Duodenal mucosa (tissue), 2 donors: Measurements from ENCODE around the gene MARCHF3.
"Not testable (repeated sequence)": the region's sequence is repeated elsewhere in the genome, so short reads cannot be mapped to it uniquely, and the experiment has no call there.

Experiments used
- H3K27ac ChIP-seq: one replicate; pipeline ENCODE4 v1.7.0; 2013; ENCODE audit warnings: low read depth, low read length
- H3K27me3 ChIP-seq, 2 donors: one replicate each; pipeline ENCODE4 v1.7.0; 2013; ENCODE audit warnings: low read length in 2 of 2, control low read depth in 1 of 2; ENCODE audit not compliant: insufficient read depth in 2 of 2, control insufficient read depth in 1 of 2
- H3K36me3 ChIP-seq, 2 donors: one replicate each; pipeline ENCODE4 v1.7.0; 2013; ENCODE audit warnings: low read length in 2 of 2, control low read depth in 1 of 2; ENCODE audit not compliant: insufficient read depth in 2 of 2, control insufficient read depth in 1 of 2
- H3K4me1 ChIP-seq, 2 donors: one replicate each; pipeline ENCODE4 v1.7.0; 2013; ENCODE audit warnings: low read length in 2 of 2, control low read depth in 1 of 2; ENCODE audit not compliant: insufficient read depth in 2 of 2, control insufficient read depth in 1 of 2
- H3K4me3 ChIP-seq, 2 donors: one replicate each; pipeline ENCODE4 v1.7.0; 2013; ENCODE audit warnings: low read length in 2 of 2, low read depth in 1 of 2
- H3K9ac ChIP-seq, 2 donors: one replicate each; pipeline ENCODE4 v1.7.0; 2013; ENCODE audit warnings: low read length in 2 of 2, low read depth in 1 of 2
- H3K9me3 ChIP-seq, 2 donors: one replicate each; pipeline ENCODE4 v1.7.0; 2013; ENCODE audit warnings: low read length in 2 of 2, control low read depth in 1 of 2; ENCODE audit not compliant: control insufficient read depth in 1 of 2

Gene MARCHF3

GRCh38 chr5:126912616-126913200 is 117.7 kb downstream of the MARCHF3 start:
- no peaks in the 10 kb centered on the region for H3K27me3 ChIP-seq
- H3K9ac ChIP-seq: no peak overlapping the region
- peaks cover 0 to 9% of the 10 kb centered on the region in 2 donors for H3K36me3 ChIP-seq
- H3K27ac ChIP-seq: no peak overlapping the region
- H3K4me3 ChIP-seq: no peak overlapping the region
- H3K9me3 ChIP-seq: no peaks in the 10 kb centered on the region
- no peaks in the 10 kb centered on the region for H3K4me1 ChIP-seq

GRCh38 chr5:126911986-126912385 is 118.4 kb downstream of the MARCHF3 start:
- Histone ChIP-seq H3K4me1 (no peaks in the 10 kb centered on the region), H3K27ac (no peak overlapping the region), H3K9me3 (no peaks in the 10 kb centered on the region), H3K27me3 (no peaks in the 10 kb centered on the region), H3K4me3 (no peak overlapping the region), H3K9ac (no peak overlapping the region), H3K36me3 (peaks cover 0 to 6% of the 10 kb centered on the region in 2 donors)

DNA sequence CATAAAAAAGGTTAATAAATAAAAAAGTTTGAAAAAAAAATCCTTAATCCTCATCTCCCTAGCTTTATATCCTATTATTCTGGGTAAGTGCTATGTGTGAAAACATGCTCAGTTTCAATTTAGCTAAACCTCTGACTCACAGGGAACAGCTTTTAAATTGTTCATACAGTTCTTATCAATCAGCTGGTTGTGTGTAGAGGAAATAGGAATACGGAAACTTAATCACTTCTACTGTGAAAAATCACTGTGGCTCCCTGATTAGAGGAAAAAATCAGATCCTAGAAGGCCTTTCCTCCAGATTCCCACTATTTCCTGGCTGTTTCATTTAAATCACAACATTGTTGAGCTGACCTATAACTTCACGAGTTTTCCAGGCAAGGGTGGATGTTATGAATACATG is 120.5 kb downstream of the MARCHF3 start:
- Histone ChIP-seq H3K27ac (no peak overlapping the region), H3K9ac (no peak overlapping the region), H3K9me3 (no peaks in the 10 kb centered on the region), H3K4me1 (no peaks in the 10 kb centered on the region), H3K4me3 (no peak overlapping the region), H3K36me3 (peaks cover 0 to 5% of the 10 kb centered on the region in 2 donors), H3K27me3 (no peaks in the 10 kb centered on the region)

DNA sequence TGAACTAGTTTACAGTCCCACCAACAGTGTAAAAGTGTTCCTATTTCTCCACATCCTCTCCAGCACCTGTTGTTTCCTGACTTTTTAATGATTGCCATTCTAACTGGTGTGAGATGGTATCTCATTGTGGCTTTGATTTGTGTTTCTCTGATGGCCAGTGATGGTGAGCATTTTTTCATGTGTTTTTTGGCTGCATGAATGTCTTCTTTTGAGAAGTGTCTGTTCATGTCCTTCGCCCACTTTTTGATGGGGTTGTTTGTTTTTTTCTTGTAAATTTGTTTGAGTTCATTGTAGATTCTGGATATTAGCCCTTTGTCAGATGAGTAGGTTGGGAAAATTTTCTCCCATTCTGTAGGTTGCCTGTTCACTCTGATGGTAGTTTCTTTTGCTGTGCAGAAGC is 126.0 kb downstream of the MARCHF3 start:
- H3K27me3 ChIP-seq, H3K4me1 ChIP-seq, H3K9ac ChIP-seq, H3K9me3 ChIP-seq, H3K4me3 ChIP-seq, H3K36me3 ChIP-seq, H3K27ac ChIP-seq: not testable (repeated sequence)

DNA sequence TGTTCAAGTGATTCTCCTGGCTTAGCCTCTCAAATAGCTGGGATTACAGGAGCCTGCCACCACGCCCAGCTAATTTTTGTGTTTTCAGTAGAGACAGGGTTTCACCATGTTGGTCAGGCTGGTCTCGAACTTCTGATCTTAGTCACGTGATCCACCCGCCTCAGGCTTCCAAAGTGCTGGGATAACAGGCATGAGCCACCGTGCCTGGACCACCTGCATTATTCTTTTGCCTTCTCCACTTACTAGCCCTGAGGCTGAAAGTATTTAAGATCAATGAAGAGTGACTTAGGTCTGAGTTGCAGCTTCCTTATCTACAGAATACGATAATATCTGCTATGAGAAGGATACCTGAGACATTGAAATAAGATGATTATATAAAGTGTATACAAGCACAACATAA is 129.6 kb downstream of the MARCHF3 start:
- Histone ChIP-seq H3K4me1 (no peaks in the 10 kb centered on the region), H3K9ac (no peak overlapping the region), H3K27me3 (no peaks in the 10 kb centered on the region), H3K4me3 (no peak overlapping the region), H3K27ac (no peak overlapping the region), H3K9me3 (no peaks in the 10 kb centered on the region), H3K36me3 (no peaks in the 10 kb centered on the region)

DNA sequence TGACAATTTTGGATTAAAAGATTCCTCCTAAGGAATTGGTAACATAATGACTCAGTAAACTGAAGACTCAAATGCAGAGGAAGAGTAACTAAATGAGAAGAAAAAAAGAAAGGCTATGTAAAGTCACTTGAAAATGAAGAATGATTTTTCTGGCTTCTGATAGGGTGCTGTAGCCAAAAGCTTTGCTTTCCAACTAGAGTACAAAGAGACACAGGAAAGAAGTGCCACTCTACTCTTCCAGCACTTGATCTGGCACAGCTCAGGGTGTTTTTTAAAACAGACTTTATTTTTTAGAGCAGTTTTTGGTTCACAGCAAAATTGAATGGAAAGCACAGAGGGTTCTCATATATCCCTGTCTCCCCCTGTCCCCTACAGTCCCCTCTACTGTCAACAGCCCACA is 130.9 kb downstream of the MARCHF3 start:
- H3K4me1 ChIP-seq: no peaks in the 10 kb centered on the region
- H3K9me3 ChIP-seq: no peaks in the 10 kb centered on the region
- H3K4me3 ChIP-seq: no peak overlapping the region
- H3K9ac ChIP-seq: no peak overlapping the region
- H3K36me3 ChIP-seq: no peaks in the 10 kb centered on the region
- no peaks in the 10 kb centered on the region for H3K27me3 ChIP-seq
- no peak overlapping the region for H3K27ac ChIP-seq

- Histone ChIP-seq H3K4me1 (no peaks in the 10 kb centered on the region), H3K27me3 (no peaks in the 10 kb centered on the region), H3K36me3 (no peaks in the 10 kb centered on the region), H3K9me3 (no peaks in the 10 kb centered on the region), H3K27ac (no peak overlapping the region), H3K9ac (no peak overlapping the region), H3K4me3 (no peak overlapping the region)
Measured at GRCh38 chr5:126897851-126898630, 132.3 kb downstream of the MARCHF3 start.

DNA sequence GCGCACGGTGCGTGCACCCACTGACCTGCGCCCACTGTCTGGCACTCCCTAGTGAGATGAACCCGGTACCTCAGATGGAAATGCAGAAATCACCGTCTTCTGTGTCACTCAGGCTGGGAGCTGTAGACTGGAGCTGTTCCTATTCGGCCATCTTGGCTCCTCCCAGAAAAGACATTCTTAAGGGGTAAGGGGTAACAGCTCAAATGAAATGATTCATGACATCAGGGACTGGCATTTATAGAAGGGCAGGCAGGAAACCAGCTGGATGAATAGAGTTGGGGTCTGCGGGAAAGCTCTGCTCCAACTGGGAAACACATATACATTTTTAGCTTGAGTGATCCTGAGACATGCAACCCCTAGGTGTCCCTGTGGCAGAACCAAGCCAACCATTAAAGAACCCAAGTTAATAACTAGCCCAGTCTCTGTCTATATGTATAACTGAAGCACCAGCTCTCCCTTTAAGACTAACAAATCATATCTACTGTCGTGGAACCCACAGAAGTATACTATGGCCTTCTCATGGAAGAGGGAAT is 134.1 kb downstream of the MARCHF3 start:
- no peak overlapping the region for H3K27ac ChIP-seq
- H3K4me1 ChIP-seq: no peaks in the 10 kb centered on the region
- H3K36me3 ChIP-seq: no peaks in the 10 kb centered on the region
- H3K9ac ChIP-seq: no peak overlapping the region
- H3K27me3 ChIP-seq: no peaks in the 10 kb centered on the region
- H3K9me3 ChIP-seq: no peaks in the 10 kb centered on the region
- no peak overlapping the region for H3K4me3 ChIP-seq

DNA sequence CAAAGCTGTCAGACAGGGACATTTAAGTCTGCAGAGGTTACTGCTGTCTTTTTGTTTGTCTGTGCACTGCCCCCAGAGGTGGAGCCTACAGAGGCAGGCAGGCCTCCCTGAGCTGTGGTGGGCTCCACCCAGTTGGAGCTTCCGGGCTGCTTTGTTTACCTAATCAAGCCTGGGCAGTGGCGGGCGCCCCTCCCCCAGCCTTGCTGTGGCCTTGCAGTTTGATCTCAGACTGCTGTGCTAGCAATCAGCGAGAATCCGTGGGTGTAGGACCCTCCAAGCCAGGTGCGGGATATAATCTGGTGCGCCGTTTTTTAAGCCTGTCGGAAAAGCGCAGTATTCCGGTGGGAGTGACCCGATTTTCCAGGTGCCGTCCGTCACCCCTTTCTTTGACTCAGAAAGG is 134.6 kb downstream of the MARCHF3 start:
- H3K27me3 ChIP-seq, H3K9me3 ChIP-seq, H3K4me3 ChIP-seq, H3K27ac ChIP-seq, H3K4me1 ChIP-seq, H3K36me3 ChIP-seq, H3K9ac ChIP-seq: not testable (repeated sequence)

DNA sequence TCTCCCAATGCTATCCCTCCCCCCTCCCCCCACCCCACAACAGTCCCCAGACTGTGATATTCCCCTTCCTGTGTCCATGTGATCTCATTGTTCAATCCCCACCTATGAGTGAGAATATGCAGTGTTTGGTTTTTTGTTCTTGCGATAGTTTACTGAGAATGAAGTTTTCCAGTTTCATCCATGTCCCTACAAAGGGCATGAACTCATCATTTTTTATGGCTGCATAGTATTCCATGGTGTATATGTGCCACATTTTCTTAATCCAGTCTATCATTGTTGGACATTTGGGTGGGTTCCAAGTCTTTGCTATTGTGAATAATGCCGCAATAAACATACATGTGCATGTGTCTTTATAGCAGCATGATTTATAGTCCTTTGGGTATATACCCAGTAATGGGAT is 139.9 kb downstream of the MARCHF3 start:
- H3K9ac ChIP-seq, H3K4me1 ChIP-seq, H3K36me3 ChIP-seq, H3K4me3 ChIP-seq, H3K27me3 ChIP-seq, H3K9me3 ChIP-seq, H3K27ac ChIP-seq: not testable (repeated sequence)
